Hindlimb muscle (tissue), 1 donor: ENCODE results near the gene PRPF4. TPM values are rescaled to one million over a fixed set of nuclear protein-coding genes. Genes with fewer than 3 reads are reported as not detected.
"Not testable (repeated sequence)": the region's sequence is repeated elsewhere in the genome, so short reads cannot be mapped to it uniquely, and the experiment has no call there.

Experiments used
- DNase-seq: peaks from one replicate; pipeline ENCODE4 v3.0.0-alpha.2; 2013
- polyA plus RNA-seq: library from polyadenylated mRNA; unstranded; fragments of 120-200 nt; gene quantifications from one replicate; pipeline ENCODE4 v1.2.1, GENCODE V29; 2013; ENCODE audit not compliant: insufficient read length

PRPF4 gene
- polyA plus RNA-seq, 1 donor: 19.4 TPM

- no peak for DNase-seq
Observed at GRCh38 chr9:113269355-113269754, 6.1 kb upstream of the PRPF4 start.

DNA sequence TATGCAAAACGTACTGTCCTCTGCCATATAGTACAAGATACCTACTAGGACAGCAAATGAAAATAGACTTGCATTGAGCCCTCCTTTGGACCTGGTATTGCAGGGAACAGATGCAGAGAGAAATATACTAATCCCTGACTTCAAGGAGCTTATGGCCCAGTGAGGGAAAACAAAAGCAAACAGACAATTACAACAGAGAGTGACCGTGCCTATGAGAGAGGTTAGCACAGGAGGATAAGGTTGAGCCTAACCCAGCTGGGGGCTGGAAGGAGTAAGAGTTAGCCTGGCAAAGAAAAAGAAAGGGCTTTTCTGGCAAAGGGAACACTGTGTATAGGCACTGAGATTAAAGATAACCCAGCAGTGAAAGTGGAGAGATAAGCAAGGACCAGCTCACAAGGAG is 5.6 kb upstream of the PRPF4 start:
- no peak for DNase-seq

DNA sequence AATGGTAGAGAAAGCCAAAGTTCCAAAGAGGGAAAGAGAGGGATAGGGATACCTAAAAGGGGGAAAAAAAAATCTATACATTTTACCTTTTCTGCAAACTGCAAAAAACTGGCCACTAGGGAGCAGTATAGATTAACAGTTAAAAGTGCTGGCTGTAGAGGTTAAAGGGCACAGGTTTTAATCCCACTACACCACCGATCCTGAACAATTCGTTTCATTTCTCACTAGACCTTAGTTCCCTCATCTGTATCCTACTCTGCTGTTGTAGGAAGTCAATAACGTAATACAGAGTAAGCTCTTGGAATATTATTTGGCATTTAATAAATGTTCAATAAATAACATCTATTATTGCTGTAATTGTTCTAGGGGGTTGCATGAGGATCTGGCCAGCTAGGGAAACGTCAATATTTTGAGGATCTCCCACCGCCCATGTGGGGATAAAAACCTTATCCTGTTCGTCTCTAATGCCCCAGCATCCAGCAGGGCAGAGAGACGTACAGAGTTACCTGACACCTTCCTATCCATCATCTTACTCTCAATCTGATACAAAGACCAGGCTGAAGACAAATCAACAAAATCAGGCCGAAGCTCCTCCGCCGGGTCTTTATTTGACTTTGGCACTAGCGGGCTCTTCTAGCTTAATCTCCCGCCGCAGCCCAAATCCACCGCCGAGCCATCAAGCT is 843 bp upstream of the PRPF4 start:
- DNase-seq: peak; percentile 37

DNA sequence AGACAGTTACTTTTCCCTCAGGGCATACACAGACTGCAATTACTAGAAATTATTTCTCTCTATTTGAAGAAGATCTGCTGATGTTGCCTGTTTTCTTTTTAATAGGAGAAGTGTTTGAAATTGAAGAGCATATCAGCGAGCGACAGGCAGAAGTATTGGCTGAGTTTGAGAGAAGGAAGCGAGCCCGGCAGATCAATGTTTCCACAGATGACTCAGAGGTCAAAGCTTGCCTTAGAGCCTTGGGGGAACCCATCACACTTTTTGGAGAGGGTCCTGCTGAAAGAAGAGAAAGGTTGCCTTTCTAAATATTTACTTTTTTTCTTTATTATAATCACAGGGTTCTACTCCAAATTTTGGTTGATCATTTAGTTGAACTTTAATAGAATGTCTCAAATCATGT is 3.4 kb downstream of the PRPF4 start:
- DNase-seq: no peak

DNA sequence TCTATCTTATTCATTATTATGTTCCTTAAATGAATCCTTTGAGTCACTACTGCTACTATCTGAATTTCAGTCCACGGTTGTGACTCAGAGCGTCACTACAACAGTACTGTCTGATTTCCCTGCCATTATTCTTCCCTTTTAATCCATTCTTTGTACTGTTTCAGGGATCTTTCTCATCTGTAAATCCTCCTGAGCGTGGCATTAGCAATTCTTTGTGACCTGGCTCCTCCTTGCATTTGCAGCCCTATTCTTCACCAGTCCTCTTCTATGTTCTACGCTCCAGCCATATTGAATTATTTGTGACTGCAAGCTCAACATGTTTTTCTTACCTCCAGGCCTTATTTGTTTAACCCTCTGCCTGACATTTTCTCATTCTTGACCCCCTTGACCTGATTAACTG is 5.9 kb downstream of the PRPF4 start:
- DNase-seq: no peak

GRCh38 chr9:113289091-113289490 is 13.6 kb downstream of the PRPF4 start:
- DNase-seq: no peak

DNA sequence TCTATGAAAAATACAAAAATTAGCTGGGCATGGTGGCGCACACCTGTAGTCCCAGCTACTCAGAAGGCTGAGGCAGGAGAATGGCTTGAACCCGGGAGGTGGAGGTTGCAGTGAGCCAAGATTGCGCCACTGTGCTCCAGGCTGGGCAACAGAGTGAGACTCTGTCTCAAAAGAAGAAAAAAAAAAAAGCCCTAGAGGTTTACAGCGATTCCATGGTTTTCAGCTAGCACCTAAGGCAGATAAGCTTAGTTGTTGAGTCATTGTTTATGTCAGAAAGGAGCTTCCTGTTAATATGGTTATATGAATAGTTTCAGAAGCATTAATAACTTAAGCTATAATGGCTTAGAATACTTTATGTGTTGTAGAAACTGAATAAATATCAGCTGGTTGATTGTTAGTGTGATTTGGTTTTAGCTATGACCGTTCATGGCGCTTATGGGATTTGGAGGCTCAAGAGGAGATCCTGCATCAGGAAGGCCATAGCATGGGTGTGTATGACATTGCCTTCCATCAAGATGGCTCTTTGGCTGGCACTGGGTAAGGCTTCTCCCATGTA is 14.7 kb downstream of the PRPF4 start:
- no peak for DNase-seq

DNA sequence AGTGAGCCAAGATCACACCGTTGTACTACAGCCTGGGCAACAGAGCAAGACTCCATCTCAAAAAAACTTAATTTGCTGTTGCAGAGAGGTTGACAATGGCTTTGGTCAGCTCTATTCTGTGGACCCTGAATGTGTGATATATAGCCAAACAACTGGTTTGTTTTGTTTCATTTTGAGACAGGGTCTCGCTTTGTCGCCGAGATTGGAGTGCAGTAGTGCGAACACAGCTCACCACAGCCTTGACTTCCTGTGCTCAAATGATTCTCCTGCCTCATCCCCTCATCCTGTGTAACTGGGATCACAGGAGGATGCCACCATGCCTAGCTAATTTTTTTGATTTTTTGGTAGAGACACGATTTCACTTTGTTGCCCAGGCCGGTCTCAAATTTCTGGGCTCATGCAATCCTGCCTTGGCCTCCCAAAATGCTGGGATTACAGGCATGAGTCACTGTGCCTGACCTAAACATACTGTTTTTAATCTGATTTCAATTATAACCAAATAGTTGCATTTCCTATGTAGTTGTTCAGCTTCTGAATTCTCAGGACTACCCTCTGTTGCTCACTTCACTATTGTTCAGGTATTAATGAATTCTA is 17.9 kb downstream of the PRPF4 start:
- no peak for DNase-seq

DNA sequence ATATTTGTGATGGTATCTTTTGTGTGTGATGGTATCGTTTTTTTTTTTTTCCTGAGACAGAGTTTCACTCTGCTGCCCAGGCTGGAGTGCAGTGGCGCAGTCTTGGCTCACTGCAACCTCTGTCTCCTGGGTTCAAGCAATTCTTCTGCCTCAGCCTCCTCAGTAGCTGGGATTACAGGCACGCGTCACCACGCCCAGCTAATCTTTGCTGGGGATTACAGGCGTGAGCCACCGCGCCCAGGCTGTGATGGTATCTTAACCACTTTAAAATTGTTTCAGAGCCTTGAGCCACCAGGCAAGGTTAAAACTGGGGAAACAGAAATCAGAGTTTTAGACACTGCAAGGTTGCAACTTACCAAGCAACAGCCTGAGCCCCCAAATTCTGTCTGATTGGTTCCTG is 20.8 kb downstream of the PRPF4 start:
- not testable (repeated sequence) for DNase-seq

- DNase-seq: no peak
Observed at GRCh38 chr9:113296796-113297558, 21.5 kb downstream of the PRPF4 start.

- DNase-seq: no peak
Observed at GRCh38 chr9:113298311-113298710, 22.9 kb downstream of the PRPF4 start.

GRCh38 chr9:113298924-113299770 is 23.7 kb downstream of the PRPF4 start:
- DNase-seq: no peak

- peak; percentile 33 for DNase-seq
Observed at GRCh38 chr9:113299800-113300292, 24.4 kb downstream of the PRPF4 start.

GRCh38 chr9:113301548-113301947 is 26.1 kb downstream of the PRPF4 start:
- no peak for DNase-seq

DNA sequence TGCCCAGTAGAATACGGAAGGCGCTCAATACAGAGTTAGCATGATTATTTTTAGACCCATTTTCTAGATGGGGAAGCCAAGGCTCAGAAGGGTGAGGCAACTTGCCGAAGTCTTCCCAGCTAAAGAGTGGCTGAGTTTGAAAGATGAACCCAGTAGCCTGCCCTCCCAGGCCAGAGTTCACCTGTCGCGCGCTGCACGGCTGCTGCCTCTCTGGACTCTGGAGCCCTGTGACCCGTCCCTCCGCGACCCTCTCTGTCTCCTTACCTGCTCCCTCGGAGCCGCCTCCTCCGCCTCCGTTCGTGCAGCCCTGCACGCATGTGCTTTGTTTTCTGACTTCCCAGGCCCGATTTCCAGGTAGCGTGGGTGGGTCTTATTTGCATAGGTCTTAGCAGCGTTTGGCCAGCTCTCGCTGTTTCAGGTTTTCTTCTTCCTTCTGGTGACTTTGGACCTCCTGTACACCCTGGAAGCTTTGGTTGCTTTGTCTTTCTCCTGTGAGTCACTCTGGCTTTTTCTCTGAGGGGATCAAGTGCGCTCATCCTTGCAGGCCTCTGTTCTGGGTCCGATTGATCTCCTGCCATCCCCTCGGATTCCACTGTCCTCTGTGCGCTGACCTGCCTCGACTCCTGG is 27.4 kb downstream of the PRPF4 start, which contains the start of gene RNF183:
RNF183 (minus strand) TSS at position 585 of the 627 bp plus-strand sequence. CDS start 5,192 bp downstream, outside the sequence.
- DNase-seq: no peak

DNA sequence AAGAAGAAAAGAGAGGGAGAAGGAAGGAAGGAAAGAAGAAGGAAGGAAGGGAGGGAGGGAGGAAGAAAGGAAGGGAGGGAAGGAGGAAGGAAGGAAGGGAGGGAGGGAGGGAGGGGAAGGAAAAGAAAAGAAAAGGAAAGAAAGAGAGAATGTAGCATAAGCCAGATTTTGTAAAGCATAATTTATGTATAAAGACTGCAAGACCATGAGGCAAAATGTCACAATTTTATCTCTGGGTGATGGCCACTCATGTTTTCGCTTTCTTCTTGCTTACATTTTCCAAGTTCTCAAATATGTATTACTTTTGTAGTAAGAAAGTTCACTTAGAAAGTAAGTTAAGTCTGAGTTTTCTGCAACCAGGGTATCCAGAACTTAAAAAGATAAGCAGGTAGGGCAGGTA is 31.1 kb downstream of the PRPF4 start:
- no peak for DNase-seq

- no peak for DNase-seq
Observed at GRCh38 chr9:113307396-113307975, 32.0 kb downstream of the PRPF4 start.

- peak; percentile 33 for DNase-seq
Observed at GRCh38 chr9:113309204-113309813, 33.9 kb downstream of the PRPF4 start.

- no peak for DNase-seq
Observed at GRCh38 chr9:113310538-113310937, 35.1 kb downstream of the PRPF4 start.

- DNase-seq: no peak
Observed at GRCh38 chr9:113311961-113312360, 36.5 kb downstream of the PRPF4 start.

- DNase-seq: no peak
Observed at GRCh38 chr9:113313261-113313660, 37.8 kb downstream of the PRPF4 start.
